PFSK-1 (cell line): Measurements from ENCODE around the gene DDX23.

ENCODE experiments used
- FOXP2 ChIP-seq: optimal IDR thresholded peaks from 2 replicates; pipeline ENCODE3; 2011; ENCODE audit warnings: borderline replicate concordance, control low read depth, inconsistent platforms; ENCODE audit not compliant: insufficient read depth; ENCODE audit errors: extremely low read length, extremely low read depth
- POLR2AphosphoS5 ChIP-seq: IDR thresholded peaks from 2 replicates; pipeline ENCODE4 v1.6.1; 2012; ENCODE audit warnings: low read depth, mild to moderate bottlenecking, control low read depth, low read length, moderate library complexity
- SIN3A ChIP-seq: IDR thresholded peaks from 2 replicates; pipeline ENCODE4 v1.6.1; 2012; ENCODE audit warnings: mild to moderate bottlenecking, low read length, moderate library complexity, borderline replicate concordance; ENCODE audit not compliant: insufficient read depth
- TAF1 ChIP-seq: IDR thresholded peaks from 2 replicates; pipeline ENCODE4 v1.6.1; 2012; ENCODE audit warnings: low read length, control low read depth, borderline replicate concordance; ENCODE audit not compliant: insufficient read depth
- TF ChIP-seq, protein P1 (sequence below), 2 experiments: IDR thresholded peaks; 2 replicates each; pipeline versions ENCODE4 v1.6.1 to v1.8.0; 2011 to 2012; ENCODE audit warnings: low read depth in 2 of 2, low read length in 2 of 2, control low read depth in 1 of 2, inconsistent platforms in 1 of 2, mild to moderate bottlenecking in 1 of 2, moderate library complexity in 1 of 2; ENCODE audit not compliant: insufficient read depth in 1 of 2

The DDX23 gene

DNA sequence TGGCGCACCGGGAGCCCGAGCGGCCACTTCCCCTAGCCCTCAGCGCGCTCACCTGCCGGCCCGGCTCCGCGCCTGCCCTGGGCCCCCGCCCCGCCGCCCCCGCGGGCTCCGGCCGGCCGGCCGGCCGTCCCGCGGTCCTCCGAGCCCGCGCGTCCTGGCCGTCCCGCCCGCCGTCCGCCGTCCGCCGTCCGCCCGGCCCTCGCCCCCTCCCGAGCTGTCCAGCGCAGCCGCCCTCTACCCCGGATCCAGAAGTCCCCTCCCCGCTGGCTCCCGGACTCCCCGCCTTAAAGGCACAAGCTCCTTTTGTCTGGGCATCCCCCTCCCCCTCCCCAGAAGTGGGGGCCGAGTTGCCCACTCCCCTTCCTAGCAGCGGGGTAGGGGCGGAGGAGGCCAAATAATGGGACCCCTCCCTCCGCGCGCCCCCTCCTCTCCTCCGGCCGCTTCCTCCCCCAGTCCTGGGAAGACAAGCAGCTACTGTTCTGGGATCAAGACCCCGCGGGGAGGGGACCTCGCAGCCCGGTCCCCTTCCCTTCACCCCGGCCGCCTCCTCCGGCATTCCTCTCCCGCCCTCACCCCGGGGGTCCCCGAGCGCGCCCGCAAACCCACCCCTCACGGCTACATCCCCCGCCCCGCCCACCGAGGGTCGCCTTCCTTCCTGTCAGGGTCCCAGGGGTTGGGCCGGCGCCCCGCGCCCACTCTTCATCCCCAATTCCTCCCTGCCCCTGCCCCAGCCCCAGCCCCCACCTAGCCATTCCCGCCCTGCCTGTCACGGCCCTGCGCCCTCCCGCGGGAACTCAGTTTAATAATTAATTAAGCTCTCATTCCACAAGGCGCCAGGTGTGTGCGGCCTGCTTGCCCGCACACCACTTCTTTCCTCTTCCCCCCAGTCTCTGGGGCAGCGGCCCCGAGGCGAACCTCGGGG lies 62.8 kb downstream of the DDX23 start, which contains the start of gene ADCY6:
TSS of gene ADCY6 (minus strand) at position 236 of the 922 bp plus-strand sequence. CDS start 5,655 bp downstream, outside the sequence.
- TF ChIP-seq SIN3A (no peak), POLR2AphosphoS5 (peak; percentile 38; the same call in 1 of the 2 replicates), TAF1 (0 out of 2 replicates have a peak, but pooled peaks have one; percentile 27), FOXP2 (no peak)
- TF ChIP-seq, protein P1, sequence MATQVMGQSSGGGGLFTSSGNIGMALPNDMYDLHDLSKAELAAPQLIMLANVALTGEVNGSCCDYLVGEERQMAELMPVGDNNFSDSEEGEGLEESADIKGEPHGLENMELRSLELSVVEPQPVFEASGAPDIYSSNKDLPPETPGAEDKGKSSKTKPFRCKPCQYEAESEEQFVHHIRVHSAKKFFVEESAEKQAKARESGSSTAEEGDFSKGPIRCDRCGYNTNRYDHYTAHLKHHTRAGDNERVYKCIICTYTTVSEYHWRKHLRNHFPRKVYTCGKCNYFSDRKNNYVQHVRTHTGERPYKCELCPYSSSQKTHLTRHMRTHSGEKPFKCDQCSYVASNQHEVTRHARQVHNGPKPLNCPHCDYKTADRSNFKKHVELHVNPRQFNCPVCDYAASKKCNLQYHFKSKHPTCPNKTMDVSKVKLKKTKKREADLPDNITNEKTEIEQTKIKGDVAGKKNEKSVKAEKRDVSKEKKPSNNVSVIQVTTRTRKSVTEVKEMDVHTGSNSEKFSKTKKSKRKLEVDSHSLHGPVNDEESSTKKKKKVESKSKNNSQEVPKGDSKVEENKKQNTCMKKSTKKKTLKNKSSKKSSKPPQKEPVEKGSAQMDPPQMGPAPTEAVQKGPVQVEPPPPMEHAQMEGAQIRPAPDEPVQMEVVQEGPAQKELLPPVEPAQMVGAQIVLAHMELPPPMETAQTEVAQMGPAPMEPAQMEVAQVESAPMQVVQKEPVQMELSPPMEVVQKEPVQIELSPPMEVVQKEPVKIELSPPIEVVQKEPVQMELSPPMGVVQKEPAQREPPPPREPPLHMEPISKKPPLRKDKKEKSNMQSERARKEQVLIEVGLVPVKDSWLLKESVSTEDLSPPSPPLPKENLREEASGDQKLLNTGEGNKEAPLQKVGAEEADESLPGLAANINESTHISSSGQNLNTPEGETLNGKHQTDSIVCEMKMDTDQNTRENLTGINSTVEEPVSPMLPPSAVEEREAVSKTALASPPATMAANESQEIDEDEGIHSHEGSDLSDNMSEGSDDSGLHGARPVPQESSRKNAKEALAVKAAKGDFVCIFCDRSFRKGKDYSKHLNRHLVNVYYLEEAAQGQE (IDR thresholded peaks at IDR 0.05; ENCODE audit: insufficient read depth in 1 of 2, low read depth in 2 of 2, low read length in 2 of 2) = no peak

DNA sequence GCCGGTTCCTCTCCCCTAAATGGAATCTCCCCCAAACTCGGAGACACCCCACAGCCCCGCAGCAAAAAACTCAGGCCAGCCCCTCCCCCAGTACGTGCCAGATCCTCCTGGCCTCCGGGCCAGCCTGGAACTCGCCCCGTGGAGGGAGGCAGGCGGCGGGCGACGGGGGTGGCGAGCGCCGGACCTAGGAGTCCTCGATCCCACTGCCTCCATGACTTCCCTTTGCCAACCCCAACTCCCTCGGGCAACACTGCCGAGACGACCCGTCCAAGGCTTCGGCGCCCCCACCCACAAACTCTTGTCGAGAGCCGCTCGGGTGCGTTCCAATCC lies 63.5 kb downstream of the DDX23 start:
- no peak for TF ChIP-seq FOXP2

DNA sequence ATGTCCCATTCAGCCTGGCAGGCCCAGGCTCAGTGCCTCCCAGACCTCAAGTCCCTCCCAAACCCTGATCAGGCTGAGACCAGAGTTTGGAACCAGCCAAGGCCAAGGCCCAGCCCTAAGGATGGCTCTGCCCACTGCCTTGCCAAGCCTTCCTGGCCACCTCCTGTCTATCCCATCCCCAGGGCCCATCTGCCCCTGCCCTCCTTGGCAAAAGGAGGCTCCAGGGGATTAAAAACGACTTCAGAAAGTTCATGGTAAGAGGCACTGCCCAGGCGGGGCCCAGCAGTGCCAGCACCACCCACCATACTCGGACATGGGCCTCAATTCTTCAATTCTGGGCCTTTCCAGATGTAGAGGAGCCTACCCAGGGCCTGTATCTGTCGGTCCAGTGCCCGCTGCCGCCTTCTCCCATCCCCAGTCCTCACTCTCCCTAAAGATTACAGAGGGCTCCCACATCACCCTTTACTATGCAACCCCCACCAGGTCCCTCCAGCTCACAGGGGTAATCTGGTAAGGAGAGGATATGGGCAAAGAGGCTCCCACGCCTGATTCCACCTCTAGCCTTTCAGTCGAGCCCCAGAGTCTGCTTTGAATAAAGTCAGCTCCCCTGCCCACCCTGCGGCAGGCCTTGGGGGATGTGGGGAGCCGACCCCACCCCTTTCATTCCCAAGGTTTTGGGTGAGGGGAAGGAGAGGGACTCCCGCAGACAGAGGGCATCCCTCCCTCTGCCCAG lies 64.0 kb downstream of the DDX23 start:
- TF ChIP-seq SIN3A (no peak), POLR2AphosphoS5 (no peak), TAF1 (no peak), FOXP2 (no peak)
- TF ChIP-seq, protein P1 (IDR thresholded peaks at IDR 0.05; ENCODE audit: insufficient read depth in 1 of 2, low read depth in 2 of 2, low read length in 2 of 2) = no peak

DNA sequence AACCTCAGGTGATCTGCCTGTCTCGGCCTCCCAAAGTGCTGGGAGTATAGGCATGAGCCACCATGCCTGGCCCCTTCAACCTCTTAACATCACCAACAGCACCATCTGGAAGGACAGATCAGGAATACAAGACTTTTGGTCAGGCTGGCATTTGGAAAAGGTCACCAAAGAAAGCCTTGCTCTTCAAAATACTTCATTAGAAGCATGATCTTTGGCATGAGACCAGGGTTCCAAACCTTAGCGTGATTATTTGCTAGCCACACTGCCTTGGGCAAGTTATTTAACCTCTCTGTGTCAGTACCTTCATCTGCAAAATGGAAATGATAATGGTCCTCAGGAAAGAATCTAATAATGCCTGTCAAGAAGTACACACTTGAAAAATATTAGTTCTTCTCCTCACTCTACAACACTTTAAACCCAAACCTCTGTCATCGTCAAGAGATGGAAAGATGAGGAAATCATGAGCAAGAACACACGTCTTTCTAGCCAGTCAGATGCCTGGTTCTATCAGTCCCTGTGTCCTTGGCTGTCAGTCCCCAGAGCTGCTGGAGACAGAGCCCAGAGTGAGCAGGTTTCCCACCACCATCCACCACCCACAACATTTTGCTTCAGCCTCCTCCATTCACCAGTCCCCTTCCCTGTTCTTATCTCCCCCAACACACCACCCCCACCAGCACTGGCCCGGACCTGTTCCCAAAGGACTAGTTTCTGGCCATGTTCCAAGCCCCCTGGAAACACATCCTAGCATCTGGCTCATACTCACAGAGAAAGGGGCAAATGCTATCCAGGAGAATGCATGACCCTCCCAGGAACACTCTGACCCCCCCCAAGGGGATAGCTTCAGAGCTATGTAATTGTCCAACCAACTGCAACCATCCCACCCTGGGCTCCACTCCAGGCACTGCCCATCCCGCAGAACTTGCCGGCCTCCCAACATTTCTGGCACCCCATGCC lies 65.1 kb downstream of the DDX23 start:
- TF ChIP-seq, protein P1 (IDR thresholded peaks at IDR 0.05; ENCODE audit: insufficient read depth in 1 of 2, low read depth in 2 of 2, low read length in 2 of 2) = no peak
- TF ChIP-seq POLR2AphosphoS5 (no peak), SIN3A (no peak), FOXP2 (no peak), TAF1 (no peak)

DNA sequence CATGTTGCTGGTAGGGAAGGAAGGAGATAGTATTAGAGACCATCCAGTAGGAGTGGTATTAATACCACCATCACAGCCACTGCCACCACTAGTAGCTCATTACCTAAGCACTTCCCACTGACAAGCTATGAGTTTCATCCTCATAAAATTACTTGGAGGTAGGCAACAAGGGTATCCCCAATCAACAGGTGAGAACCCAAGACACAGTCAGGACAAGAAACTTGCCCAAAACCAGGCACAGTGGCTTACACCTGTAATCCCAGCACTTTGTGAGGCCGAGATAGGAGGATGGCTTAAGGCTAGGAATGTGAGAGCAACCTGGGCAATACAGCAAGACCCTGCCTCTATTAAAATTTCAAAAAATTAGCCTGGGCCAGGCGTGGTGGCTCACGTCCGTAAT lies 68.5 kb downstream of the DDX23 start:
- no peak for TF ChIP-seq SIN3A
- TF ChIP-seq, protein P1 (IDR thresholded peaks at IDR 0.05; ENCODE audit: insufficient read depth in 1 of 2, low read depth in 2 of 2, low read length in 2 of 2) = no peak
- no peak for TF ChIP-seq POLR2AphosphoS5
- no peak for TF ChIP-seq TAF1
- TF ChIP-seq FOXP2 = no peak
